CD14-positive monocyte (primary cell): ENCODE data around the gene CALB2. TPM values are rescaled to one million over a fixed set of nuclear protein-coding genes. Genes with fewer than 3 reads are reported as not detected.

ENCODE experiments used
- DNase-seq, 3 donors: peaks; one replicate each; pipeline ENCODE4 v3.0.0-alpha.2; 2011 to 2022
- H2AFZ ChIP-seq: 2 replicates; pipeline ENCODE4 v1.6.0; 2012; ENCODE audit warnings: mild to moderate bottlenecking, low read depth, low read length, inconsistent platforms; ENCODE audit not compliant: insufficient read depth, poor library complexity, severe bottlenecking
- H3K27ac ChIP-seq, 2 donors: 1 replicate in 1 of 2; 2 replicates in 1 of 2; pipeline ENCODE4 v1.5.1; 2012 to 2013; ENCODE audit warnings: low read length in 2 of 2, control low read depth in 1 of 2, inconsistent platforms in 1 of 2, low read depth in 1 of 2, mild to moderate bottlenecking in 1 of 2
- H3K27me3 ChIP-seq, 2 donors: one replicate each; pipeline versions ENCODE4 v1.6.0 to v1.6.1; 2011 to 2013; ENCODE audit warnings: low read length in 2 of 2; ENCODE audit not compliant: control insufficient read depth in 2 of 2, insufficient read depth in 2 of 2
- H3K36me3 ChIP-seq, 2 donors: replicated peaks in 1 of 2; 1 replicate in 1 of 2; 2 replicates in 1 of 2; pipeline versions ENCODE4 v1.5.1 to v1.6.1; 2012 to 2013; ENCODE audit warnings: low read length in 2 of 2, control low read depth in 1 of 2, inconsistent platforms in 1 of 2, mild to moderate bottlenecking in 1 of 2; ENCODE audit not compliant: insufficient read depth in 2 of 2, control insufficient read depth in 1 of 2
- H3K4me1 ChIP-seq, 2 donors: 1 replicate in 1 of 2; 2 replicates in 1 of 2; pipeline versions ENCODE4 v1.5.1 to v1.6.1; 2012 to 2013; ENCODE audit warnings: low read length in 2 of 2, control low read depth in 1 of 2, inconsistent platforms in 1 of 2, mild to moderate bottlenecking in 1 of 2, moderate library complexity in 1 of 2; ENCODE audit not compliant: insufficient read depth in 2 of 2, control insufficient read depth in 1 of 2
- H3K4me2 ChIP-seq: replicated peaks from 2 replicates; pipeline ENCODE3; 2012; ENCODE audit warnings: low read length, moderate library complexity, mild to moderate bottlenecking; ENCODE audit not compliant: poor library complexity, severe bottlenecking; ENCODE audit errors: extremely low read depth
- H3K4me3 ChIP-seq, 3 experiments: fragments of 200-600 bp in 1 of 3; sonication (generic) in 1 of 3; replicated peaks in 1 of 3; 1 replicate in 2 of 3; 2 replicates in 1 of 3; pipeline ENCODE4 v1.5.1; 2011 to 2013; ENCODE audit warnings: low read length in 3 of 3, mild to moderate bottlenecking in 3 of 3, control low read depth in 2 of 3, low read depth in 2 of 3, inconsistent platforms in 1 of 3, moderate library complexity in 1 of 3
- H3K79me2 ChIP-seq: 2 replicates; pipeline ENCODE4 v1.6.0; 2012; ENCODE audit warnings: mild to moderate bottlenecking, control low read depth, inconsistent platforms, low read length, moderate library complexity; ENCODE audit not compliant: insufficient read depth
- H3K9ac ChIP-seq: 2 replicates; pipeline ENCODE4 v1.6.0; 2017; ENCODE audit warnings: low read length, mild to moderate bottlenecking; ENCODE audit not compliant: insufficient read depth, poor library complexity, severe bottlenecking
- H3K9me3 ChIP-seq, 2 donors: replicated peaks in 1 of 2; 1 replicate in 1 of 2; 2 replicates in 1 of 2; pipeline versions ENCODE4 v1.5.1 to v1.6.1; 2012 to 2013; ENCODE audit warnings: low read length in 2 of 2, control low read depth in 1 of 2; ENCODE audit not compliant: control insufficient read depth in 1 of 2, insufficient read depth in 1 of 2
- H4K20me1 ChIP-seq: 2 replicates; pipeline ENCODE4 v1.6.0; 2012; ENCODE audit warnings: mild to moderate bottlenecking, low read length, control low read depth, moderate library complexity; ENCODE audit not compliant: insufficient read depth
- H3K27ac Mint-ChIP-seq, 7 donors: one replicate each; pipeline ENCODE4 v1.8.0; 2020; ENCODE audit warnings: mild to moderate bottlenecking in 7 of 7, mixed read lengths in 7 of 7, moderate library complexity in 6 of 7, inconsistent platforms in 2 of 7
- H3K27me3 Mint-ChIP-seq, 3 donors: one replicate each; pipeline ENCODE4 v1.8.0; 2021 to 2022; ENCODE audit warnings: low read depth in 3 of 3, mild to moderate bottlenecking in 3 of 3, mixed read lengths in 3 of 3, moderate library complexity in 3 of 3, inconsistent platforms in 1 of 3
- H3K36me3 Mint-ChIP-seq, 2 donors: one replicate each; pipeline ENCODE4 v1.8.0; 2020; ENCODE audit warnings: mixed read lengths in 2 of 2, inconsistent platforms in 1 of 2, mild to moderate bottlenecking in 1 of 2
- H3K4me1 Mint-ChIP-seq: one replicate; pipeline ENCODE4 v1.8.0; 2020; ENCODE audit warnings: mild to moderate bottlenecking, mixed read lengths
- H3K4me3 Mint-ChIP-seq, 2 donors: one replicate each; pipeline ENCODE4 v1.8.0; 2020; ENCODE audit warnings: mild to moderate bottlenecking in 2 of 2, mixed read lengths in 2 of 2, moderate library complexity in 1 of 2
- H3K9me3 Mint-ChIP-seq, 7 donors: one replicate each; pipeline ENCODE4 v1.8.0; 2020 to 2022; ENCODE audit warnings: mixed read lengths in 7 of 7, mild to moderate bottlenecking in 6 of 7, moderate library complexity in 6 of 7, inconsistent platforms in 2 of 7
- CTCF ChIP-seq: fragments of 200-600 bp; IDR thresholded peaks from one replicate; pipeline ENCODE4 v1.8.0; 2022; ENCODE audit warnings: antibody characterized with exemption, mild to moderate bottlenecking
- WGBS: methylation state at CpG from one replicate; pipeline ENCODE4 v1.1.5; 2013; ENCODE audit warnings: missing lambda C conversion rate; ENCODE audit not compliant: insufficient coverage; 5-methylcytosine and 5-hydroxymethylcytosine counted together
- intact Hi-C, 2 donors: fragments of 100-400 bp; cut with micrococcal nuclease; formaldehyde crosslinking; loops; one replicate each; pipeline versions ENCODE4 v1.15.0 to v1.15.1; 2023
- polyA plus RNA-seq, 3 donors: library from polyadenylated mRNA; depleted of rRNA in 1 of 3; unstranded in 2 of 3; stranded (reverse) in 1 of 3; fragments of 300-500 nt in 2 of 3; fragments of >200 nt in 1 of 3; fragmentation: Illumina TruSeq in 2 of 3; gene quantifications; 1 replicate in 2 of 3; 2 replicates in 1 of 3; pipeline ENCODE4 v1.2.3, GENCODE V29; 2012 to 2021

The CALB2 gene
- polyA plus RNA-seq, 3 donors = not detected

GRCh38 chr16:71380831-71381230 is 22.3 kb downstream of the CALB2 start:
- no peak for TF ChIP-seq CTCF
- Mint-ChIP-seq H3K36me3 (no peaks in the 10 kb centered on the region), H3K9me3 (peaks cover 0 to 9% (median 2%) of the 10 kb centered on the region in 7 donors), H3K27ac (no peak overlapping the region), H3K4me1 (no peaks in the 10 kb centered on the region), H3K27me3 (peaks cover 7 to 15% (median 8%) of the 10 kb centered on the region in 3 donors), H3K4me3 (no peak overlapping the region)
- H2AFZ ChIP-seq = no peak overlapping the region
- no peak overlapping the region for H3K4me2 ChIP-seq
- no peaks in the 10 kb centered on the region for H4K20me1 ChIP-seq
- H3K4me1 ChIP-seq = no peaks in the 10 kb centered on the region
- H3K9me3 ChIP-seq = no peaks in the 10 kb centered on the region
- H3K36me3 ChIP-seq = no peaks in the 10 kb centered on the region
- H3K27ac ChIP-seq = no peak overlapping the region
- H3K27me3 ChIP-seq = no peaks in the 10 kb centered on the region
- DNase-seq = no peak
- no peak overlapping the region for H3K9ac ChIP-seq
- no peaks in the 10 kb centered on the region for H3K79me2 ChIP-seq
- intact Hi-C loops = no loop called here
- H3K4me3 ChIP-seq = no peak overlapping the region
- no CpG with 5 or more reads among the region's 6 CpGs for WGBS

- Mint-ChIP-seq H3K27ac (no peak overlapping the region), H3K27me3 (peaks cover 7 to 18% (median 11%) of the 10 kb centered on the region in 3 donors), H3K9me3 (peaks cover 0 to 8% (median 2%) of the 10 kb centered on the region in 7 donors), H3K36me3 (no peaks in the 10 kb centered on the region), H3K4me3 (no peak overlapping the region), H3K4me1 (no peaks in the 10 kb centered on the region)
- no peaks in the 10 kb centered on the region for H3K27me3 ChIP-seq
- TF ChIP-seq CTCF = no peak
- no peaks in the 10 kb centered on the region for H3K79me2 ChIP-seq
- H3K9me3 ChIP-seq = no peaks in the 10 kb centered on the region
- WGBS = 56% methylated on average over 5 of the region's 11 CpGs
- intact Hi-C loops = no loop called here
- no peak overlapping the region for H2AFZ ChIP-seq
- H3K4me2 ChIP-seq = no peak overlapping the region
- no peaks in the 10 kb centered on the region for H3K4me1 ChIP-seq
- H3K9ac ChIP-seq = no peak overlapping the region
- DNase-seq = no peak
- no peak overlapping the region for H3K4me3 ChIP-seq
- no peaks in the 10 kb centered on the region for H4K20me1 ChIP-seq
- H3K27ac ChIP-seq = no peak overlapping the region
- H3K36me3 ChIP-seq = no peaks in the 10 kb centered on the region
Measured at GRCh38 chr16:71383054-71383773, 24.7 kb downstream of the CALB2 start.
